Measurements from ENCODE around the gene RDX. TPM values are rescaled to one million over a fixed set of nuclear protein-coding genes. Genes with fewer than 3 reads are reported as not detected.

Gene RDX
- total and polyA plus RNA-seq, 2 of the 8 experiments (the other 6 are each of a cell fraction or from before 2014, with no cell fraction given), result 27.4 to 100 TPM

DNA sequence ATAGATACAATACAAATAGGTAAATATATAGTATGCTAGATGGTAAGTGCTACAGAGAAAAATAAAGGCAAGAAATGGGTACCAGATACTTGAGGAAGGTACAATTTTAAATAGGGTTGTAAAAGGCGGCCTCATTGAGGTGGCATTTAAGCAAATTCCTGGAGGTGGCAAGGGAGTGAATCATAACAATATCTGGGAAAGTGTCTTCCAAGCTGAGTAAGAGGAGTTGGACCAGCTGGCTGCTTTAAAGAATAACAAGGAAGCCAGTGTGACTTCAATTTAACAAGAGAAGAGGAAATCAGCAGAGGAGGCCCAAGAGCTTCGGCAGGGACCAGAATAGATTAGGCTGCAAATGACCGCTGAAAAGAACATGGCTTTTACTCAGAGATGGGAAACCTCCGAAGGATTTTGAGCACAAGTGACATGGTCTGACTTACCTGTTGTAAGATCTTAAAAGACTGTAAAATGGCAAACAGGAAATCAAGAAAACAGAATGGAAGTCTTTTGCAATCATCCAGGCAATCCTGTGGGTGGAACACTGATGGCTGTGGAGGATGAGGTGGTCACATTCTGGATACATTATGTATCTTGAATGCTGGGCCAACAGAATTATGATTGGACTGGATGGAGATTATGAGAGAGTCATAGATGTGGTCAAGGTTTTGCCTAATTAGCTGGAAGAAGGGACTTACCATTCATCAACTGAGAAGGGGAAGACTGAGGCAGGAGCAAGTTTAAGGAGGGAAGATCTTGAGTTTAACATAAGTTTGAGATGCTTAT is 77.2 kb downstream of the RDX start (continued):
- no peak for TF ChIP-seq KDM4A (IDR thresholded peaks at IDR 0.05; ENCODE audit: low read depth, low read length, severe bottlenecking)
- TF ChIP-seq GABPA (IDR thresholded peaks at IDR 0.05; ENCODE audit: borderline replicate concordance, insufficient read depth, low read length), result no peak
- TF ChIP-seq SUZ12 (IDR thresholded peaks at IDR 0.05; ENCODE audit: low read length), result no peak
- TF ChIP-seq RFX5 (IDR thresholded peaks at IDR 0.05; ENCODE audit: borderline replicate concordance, low read depth, low read length), result no peak
- TF ChIP-seq CREB1 (IDR thresholded peaks at IDR 0.05), result no peak
- no peak for TF ChIP-seq BRCA1 (IDR thresholded peaks at IDR 0.05; ENCODE audit: low read depth, low read length)
- TF ChIP-seq, protein P1, sequence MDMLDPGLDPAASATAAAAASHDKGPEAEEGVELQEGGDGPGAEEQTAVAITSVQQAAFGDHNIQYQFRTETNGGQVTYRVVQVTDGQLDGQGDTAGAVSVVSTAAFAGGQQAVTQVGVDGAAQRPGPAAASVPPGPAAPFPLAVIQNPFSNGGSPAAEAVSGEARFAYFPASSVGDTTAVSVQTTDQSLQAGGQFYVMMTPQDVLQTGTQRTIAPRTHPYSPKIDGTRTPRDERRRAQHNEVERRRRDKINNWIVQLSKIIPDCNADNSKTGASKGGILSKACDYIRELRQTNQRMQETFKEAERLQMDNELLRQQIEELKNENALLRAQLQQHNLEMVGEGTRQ (IDR thresholded peaks at IDR 0.05; ENCODE audit: low read length), result no peak
- no peak for TF ChIP-seq CHD1 (IDR thresholded peaks at IDR 0.05; ENCODE audit: low read depth, low read length)

Data from H1 (cell line).